DOHH2 (cell line): ENCODE measurements around the gene REST.
A peak's percentile ranks its signal among the peaks of the same experiment; 100 is the strongest.

Experiments
- H3F3A ChIP-seq: fragments of 200-600 bp; sonication (generic), shearing (Covaris generic); 2 replicates; pipeline ENCODE4 v1.6.0; 2016; ENCODE audit warnings: antibody characterized with exemption, mild to moderate bottlenecking; ENCODE audit not compliant: control insufficient read depth, insufficient read depth
- H3K27ac ChIP-seq: fragments of 200-600 bp; sonication (generic); 2 replicates; pipeline ENCODE4 v1.5.1; 2014; ENCODE audit warnings: low read depth, mild to moderate bottlenecking, low read length, moderate library complexity
- H3K27me3 ChIP-seq: fragments of 200-600 bp; sonication (generic); 2 replicates; pipeline ENCODE4 v1.6.1; 2014; ENCODE audit warnings: mild to moderate bottlenecking, low read length, mixed read lengths; ENCODE audit not compliant: control insufficient read depth
- H3K36me3 ChIP-seq: fragments of 200-600 bp; sonication (generic); 2 replicates; pipeline ENCODE4 v1.6.1; 2014; ENCODE audit warnings: mild to moderate bottlenecking, low read length, moderate library complexity, mixed read lengths; ENCODE audit not compliant: control insufficient read depth
- H3K4me1 ChIP-seq: fragments of 200-600 bp; sonication (generic); 2 replicates; pipeline ENCODE4 v1.6.1; 2014; ENCODE audit warnings: mild to moderate bottlenecking, low read length, mixed read lengths; ENCODE audit not compliant: control insufficient read depth
- H3K4me2 ChIP-seq: fragments of 200-600 bp; sonication (generic); 2 replicates; pipeline ENCODE4 v1.6.0; 2014; ENCODE audit warnings: mild to moderate bottlenecking, low read length, moderate library complexity
- H3K4me3 ChIP-seq: fragments of 200-600 bp; sonication (generic); 2 replicates; pipeline ENCODE4 v1.5.1; 2014; ENCODE audit warnings: mild to moderate bottlenecking, low read length, mixed read lengths
- H3K79me2 ChIP-seq: fragments of 200-600 bp; sonication (generic); 2 replicates; pipeline ENCODE4 v1.6.1; 2014; ENCODE audit warnings: mild to moderate bottlenecking, low read length, mixed read lengths; ENCODE audit not compliant: control insufficient read depth
- H3K9me2 ChIP-seq: fragments of 200-600 bp; sonication (generic); replicated peaks from 2 replicates; pipeline ENCODE4 v1.6.1; 2014; ENCODE audit warnings: mild to moderate bottlenecking, low read length, mixed read lengths; ENCODE audit not compliant: control insufficient read depth
- H3K9me3 ChIP-seq: fragments of 200-600 bp; sonication (generic); 2 replicates; pipeline ENCODE4 v1.6.1; 2014; ENCODE audit warnings: antibody characterized with exemption, low read length, mixed read lengths; ENCODE audit not compliant: control insufficient read depth, insufficient read depth
- H4K20me1 ChIP-seq: fragments of 200-600 bp; sonication (generic); 2 replicates; pipeline ENCODE4 v1.6.0; 2014; ENCODE audit warnings: low read depth, mild to moderate bottlenecking, antibody characterized with exemption, low read length, moderate library complexity; ENCODE audit not compliant: control insufficient read depth, insufficient read depth
- CTCF ChIP-seq: fragments of 200-600 bp; sonication (generic); IDR thresholded peaks from one replicate; pipeline ENCODE4 v1.5.1; 2014; ENCODE audit warnings: antibody characterized with exemption, mild to moderate bottlenecking, low read depth, low read length; ENCODE audit not compliant: poor library complexity, severe bottlenecking
- EZH2phosphoT487 ChIP-seq: fragments of 200-600 bp; sonication (generic); IDR thresholded peaks from 2 replicates; pipeline ENCODE4 v1.6.1; 2017; ENCODE audit warnings: borderline replicate concordance, mild to moderate bottlenecking, antibody characterized with exemption, low read length, moderate library complexity, mixed read lengths

Gene REST

GRCh38 chr4:56902703-56903102, 5.0 kb upstream of the REST start:
- H3F3A ChIP-seq, result peaks cover 9% of the 10 kb centered on the region
- no peak overlapping the region for H3K4me2 ChIP-seq
- H3K4me3 ChIP-seq, result no peak overlapping the region
- no peaks in the 10 kb centered on the region for H3K9me2 ChIP-seq
- H4K20me1 ChIP-seq, result no peaks in the 10 kb centered on the region
- no peaks in the 10 kb centered on the region for H3K9me3 ChIP-seq
- H3K36me3 ChIP-seq, result no peaks in the 10 kb centered on the region
- peaks cover 18% of the 10 kb centered on the region for H3K4me1 ChIP-seq
- no peaks in the 10 kb centered on the region for H3K79me2 ChIP-seq
- no peak overlapping the region for H3K27ac ChIP-seq
- no peak for TF ChIP-seq CTCF
- peaks cover 6% of the 10 kb centered on the region; the same call in 1 of the 2 replicates for H3K27me3 ChIP-seq

GRCh38 chr4:56905796-56906195, 1.9 kb upstream of the REST start:
- Histone ChIP-seq H3K4me3 (no peak overlapping the region), H3F3A (peaks cover 9% of the 10 kb centered on the region)
- TF ChIP-seq CTCF, result no peak

GRCh38 chr4:56906489-56907393, 959 bp upstream of the REST start:
- H3K27me3 ChIP-seq, result peaks cover 6% of the 10 kb centered on the region; the same call in 1 of the 2 replicates

More at GRCh38 chr4:56905796-56906195, 1.9 kb upstream of the REST start:
- Histone ChIP-seq H3K9me2 (no peaks in the 10 kb centered on the region), H3K4me2 (no peak overlapping the region), H3K4me1 (peaks cover 29% of the 10 kb centered on the region), H3K27me3 (peaks cover 6% of the 10 kb centered on the region; the same call in 1 of the 2 replicates), H3K36me3 (peaks cover 14% of the 10 kb centered on the region), H4K20me1 (peaks cover 4% of the 10 kb centered on the region; the same call in 1 of the 2 replicates), H3K27ac (no peak overlapping the region), H3K9me3 (no peaks in the 10 kb centered on the region), H3K79me2 (peaks cover 23% of the 10 kb centered on the region)

More at GRCh38 chr4:56906489-56907393, 959 bp upstream of the REST start:
- peak overlapping the region; percentile 81 for H3K4me2 ChIP-seq
- peaks cover 9% of the 10 kb centered on the region for H3F3A ChIP-seq
- no peaks in the 10 kb centered on the region for H3K9me2 ChIP-seq
- peaks cover 39% of the 10 kb centered on the region for H3K4me1 ChIP-seq
- TF ChIP-seq EZH2phosphoT487 (no peak), CTCF (no peak)
- peaks cover 32% of the 10 kb centered on the region for H3K79me2 ChIP-seq
- H3K4me3 ChIP-seq, result peak overlapping the region; percentile 74
- H3K36me3 ChIP-seq, result peaks cover 24% of the 10 kb centered on the region
- peaks cover 6% of the 10 kb centered on the region; the same call in 1 of the 2 replicates for H4K20me1 ChIP-seq
- H3K9me3 ChIP-seq, result no peaks in the 10 kb centered on the region
- no peak overlapping the region for H3K27ac ChIP-seq
